ENCODE results near the gene PDE4A. TPM values are rescaled to one million over a fixed set of nuclear protein-coding genes. Genes with fewer than 3 reads are reported as not detected.
A peak's percentile ranks its signal among the peaks of the same experiment; 100 is the strongest.

Gene PDE4A
- total RNA-seq, 1 experiment from 2014 or later: 3.7 TPM

DNA sequence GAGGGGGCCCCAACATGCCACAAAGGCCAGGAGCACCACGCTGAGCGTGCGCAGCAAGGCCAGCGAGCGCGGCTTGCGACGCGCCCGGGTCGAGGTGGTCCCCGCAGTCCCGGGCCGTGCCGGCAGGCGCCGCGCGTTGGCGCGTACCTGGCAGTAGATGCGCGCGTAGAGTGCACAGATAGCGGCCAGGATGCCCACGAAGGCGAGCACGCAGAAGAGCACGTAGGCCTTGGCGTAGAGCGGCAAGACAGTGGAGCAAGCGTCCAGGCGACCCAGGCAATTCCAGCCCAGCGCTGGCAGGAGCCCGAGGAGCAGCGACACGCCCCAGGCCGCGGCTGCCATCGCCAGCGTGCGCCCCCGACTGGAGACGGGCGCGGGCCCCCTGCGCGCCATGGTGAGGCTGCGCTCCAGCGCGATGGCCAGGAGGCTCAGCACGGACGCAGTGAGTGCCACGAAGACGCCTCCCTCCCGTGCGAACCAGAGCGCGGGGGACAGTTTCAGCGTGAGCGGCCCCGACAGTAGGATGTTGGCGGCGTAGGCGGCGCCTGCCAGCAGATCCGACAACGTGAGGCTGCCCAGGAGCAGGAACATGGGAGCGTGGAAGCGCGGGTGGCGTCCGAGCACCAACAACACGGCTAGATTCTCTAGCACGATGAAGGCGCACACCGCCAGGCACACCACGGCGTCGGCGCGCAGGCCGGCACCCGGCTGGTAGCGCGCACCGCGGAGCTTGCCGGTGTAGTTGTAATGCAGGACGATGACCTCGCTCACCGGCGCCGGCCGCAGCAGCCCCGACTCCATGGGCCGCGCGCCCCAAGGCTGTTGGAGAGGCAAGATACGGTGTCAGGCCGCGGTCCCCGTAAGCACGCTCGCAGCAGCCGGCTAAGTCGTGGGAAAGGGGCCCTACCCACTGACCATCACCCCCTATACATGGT lies 94.1 kb downstream of the PDE4A start:
- intact Hi-C loops (cut with micrococcal nuclease; ENCODE audit: unreplicated experiment): no loop called here
- TF ChIP-seq, protein P1, sequence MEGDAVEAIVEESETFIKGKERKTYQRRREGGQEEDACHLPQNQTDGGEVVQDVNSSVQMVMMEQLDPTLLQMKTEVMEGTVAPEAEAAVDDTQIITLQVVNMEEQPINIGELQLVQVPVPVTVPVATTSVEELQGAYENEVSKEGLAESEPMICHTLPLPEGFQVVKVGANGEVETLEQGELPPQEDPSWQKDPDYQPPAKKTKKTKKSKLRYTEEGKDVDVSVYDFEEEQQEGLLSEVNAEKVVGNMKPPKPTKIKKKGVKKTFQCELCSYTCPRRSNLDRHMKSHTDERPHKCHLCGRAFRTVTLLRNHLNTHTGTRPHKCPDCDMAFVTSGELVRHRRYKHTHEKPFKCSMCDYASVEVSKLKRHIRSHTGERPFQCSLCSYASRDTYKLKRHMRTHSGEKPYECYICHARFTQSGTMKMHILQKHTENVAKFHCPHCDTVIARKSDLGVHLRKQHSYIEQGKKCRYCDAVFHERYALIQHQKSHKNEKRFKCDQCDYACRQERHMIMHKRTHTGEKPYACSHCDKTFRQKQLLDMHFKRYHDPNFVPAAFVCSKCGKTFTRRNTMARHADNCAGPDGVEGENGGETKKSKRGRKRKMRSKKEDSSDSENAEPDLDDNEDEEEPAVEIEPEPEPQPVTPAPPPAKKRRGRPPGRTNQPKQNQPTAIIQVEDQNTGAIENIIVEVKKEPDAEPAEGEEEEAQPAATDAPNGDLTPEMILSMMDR (IDR thresholded peaks at IDR 0.05; ENCODE audit: insufficient read depth in 1 of 2, low read depth in 1 of 2, low read length in 1 of 2, severe bottlenecking in 1 of 2, unreplicated experiment in 1 of 2): no peak
- ChIA-PET CTCF (interaction anchor here (0.6 kb wide), 1 partner anchor 28 kb away, joined by 6 read pairs; no protein-coding TSS in a partner anchor), POLR2A (no interaction called here)
- H3K4me3 ChIP-seq (ENCODE audit: low read depth, low read length): no peak overlapping the region
- no peak overlapping the region for H3K4me3 Mint-ChIP-seq (ENCODE audit: unreplicated experiment)
- H3K4me1 ChIP-seq: peaks cover 13% of the 10 kb centered on the region
- DNase-seq: no peak
- H3K4me1 Mint-ChIP-seq (ENCODE audit: low read depth, unreplicated experiment): peaks cover 8% of the 10 kb centered on the region
- H3K36me3 ChIP-seq (ENCODE audit: control insufficient read depth, insufficient read depth, low read length): no peaks in the 10 kb centered on the region
- no TSS peak for BruUV-seq (replicated peaks)
- no peaks in the 10 kb centered on the region for H3K27me3 ChIP-seq (replicated peaks; ENCODE audit: control insufficient read depth, insufficient read depth, low read length)
- H3K27ac Mint-ChIP-seq (ENCODE audit: unreplicated experiment): no peak overlapping the region
- H3K36me3 Mint-ChIP-seq (ENCODE audit: insufficient read depth, unreplicated experiment): no peaks in the 10 kb centered on the region
- no peaks in the 10 kb centered on the region for H3K9me3 Mint-ChIP-seq (ENCODE audit: unreplicated experiment)
- no peaks in the 10 kb centered on the region for H3K9me3 ChIP-seq
- H3K27me3 Mint-ChIP-seq (ENCODE audit: insufficient read depth, unreplicated experiment): peaks cover 5% of the 10 kb centered on the region

DNA sequence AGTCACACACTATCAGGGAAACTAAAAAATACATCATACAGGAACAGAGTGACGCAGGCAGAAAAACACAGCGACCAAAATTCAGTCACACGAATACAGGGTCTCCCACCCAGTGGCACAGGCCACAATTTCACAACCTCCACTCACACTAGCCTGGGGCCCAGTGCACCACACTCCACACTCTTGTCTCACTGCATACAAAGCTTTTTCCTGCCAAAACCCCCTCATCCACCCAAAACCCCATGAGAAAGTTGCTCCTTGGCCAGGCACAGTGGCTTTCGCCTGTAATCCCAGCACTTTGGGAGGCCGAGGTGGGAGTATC lies 95.7 kb downstream of the PDE4A start:
- Mint-ChIP-seq H3K36me3 (ENCODE audit: insufficient read depth, unreplicated experiment) (no peaks in the 10 kb centered on the region), H3K4me3 (ENCODE audit: unreplicated experiment) (peak overlapping the region; percentile 1), H3K27me3 (ENCODE audit: insufficient read depth, unreplicated experiment) (peaks cover 5% of the 10 kb centered on the region), H3K4me1 (ENCODE audit: low read depth, unreplicated experiment) (peaks cover 8% of the 10 kb centered on the region), H3K9me3 (ENCODE audit: unreplicated experiment) (no peaks in the 10 kb centered on the region), H3K27ac (ENCODE audit: unreplicated experiment) (no peak overlapping the region)
- H3K4me1 ChIP-seq: peaks cover 7% of the 10 kb centered on the region; the same call in 1 of the 2 replicates
- no TSS peak for BruUV-seq (replicated peaks)
- no peaks in the 10 kb centered on the region for H3K36me3 ChIP-seq (ENCODE audit: control insufficient read depth, insufficient read depth, low read length)
- H3K4me3 ChIP-seq (ENCODE audit: low read depth, low read length): no peak overlapping the region
- CTCF ChIA-PET: interaction anchor here (0.6 to 0.7 kb wide), 2 partner anchors 103 to 129 kb away, joined by 6 read pairs; no protein-coding TSS in a partner anchor
- DNase-seq: no peak
- TF ChIP-seq, protein P1 (IDR thresholded peaks at IDR 0.05; ENCODE audit: insufficient read depth in 1 of 2, low read depth in 1 of 2, low read length in 1 of 2, severe bottlenecking in 1 of 2, unreplicated experiment in 1 of 2): no peak
- POLR2A ChIA-PET: no interaction called here
- intact Hi-C loops (cut with micrococcal nuclease; ENCODE audit: unreplicated experiment): no loop called here
- H3K9me3 ChIP-seq: no peaks in the 10 kb centered on the region
- H3K27me3 ChIP-seq (replicated peaks; ENCODE audit: control insufficient read depth, insufficient read depth, low read length): no peaks in the 10 kb centered on the region

- ChIA-PET CTCF (interaction anchor here (0.7 kb wide), 1 partner anchor 128 kb away, joined by 6 read pairs; no protein-coding TSS in a partner anchor), POLR2A (interaction anchor here (0.9 kb wide), 1 partner anchor 25 kb away, joined by 5 read pairs; no protein-coding TSS in a partner anchor)
- H3K36me3 Mint-ChIP-seq (ENCODE audit: insufficient read depth, unreplicated experiment): no peaks in the 10 kb centered on the region
- peak overlapping the region; percentile 67 for H3K4me3 Mint-ChIP-seq (ENCODE audit: unreplicated experiment)
- H3K4me1 ChIP-seq: peaks cover 7% of the 10 kb centered on the region; the same call in 1 of the 2 replicates
- no TSS peak for BruUV-seq (replicated peaks)
- TF ChIP-seq, protein P1 (IDR thresholded peaks at IDR 0.05; ENCODE audit: insufficient read depth in 1 of 2, low read depth in 1 of 2, low read length in 1 of 2, severe bottlenecking in 1 of 2, unreplicated experiment in 1 of 2): no peak
- H3K4me3 ChIP-seq (ENCODE audit: low read depth, low read length): peak overlapping the region; percentile 51
- no peaks in the 10 kb centered on the region for H3K36me3 ChIP-seq (ENCODE audit: control insufficient read depth, insufficient read depth, low read length)
- H3K4me1 Mint-ChIP-seq (ENCODE audit: low read depth, unreplicated experiment): peaks cover 8% of the 10 kb centered on the region
- intact Hi-C loops (cut with micrococcal nuclease; ENCODE audit: unreplicated experiment): no loop called here
- no peaks in the 10 kb centered on the region for H3K27me3 ChIP-seq (replicated peaks; ENCODE audit: control insufficient read depth, insufficient read depth, low read length)
- no peaks in the 10 kb centered on the region for H3K9me3 ChIP-seq
- no peak overlapping the region for H3K27ac Mint-ChIP-seq (ENCODE audit: unreplicated experiment)
- peaks cover 5% of the 10 kb centered on the region for H3K27me3 Mint-ChIP-seq (ENCODE audit: insufficient read depth, unreplicated experiment)
- DNase-seq: no peak
- H3K9me3 Mint-ChIP-seq (ENCODE audit: unreplicated experiment): no peaks in the 10 kb centered on the region
Measured at GRCh38 chr19:10516671-10517286, 96.4 kb downstream of the PDE4A start.
